Fibroblast of pulmonary artery (primary cell): ENCODE measurements around the gene SMG1.

ENCODE experiments used
- DNase-seq: peaks from one replicate; pipeline ENCODE4 v3.0.0-alpha.2; 2010; ENCODE audit warnings: low read depth
- H3K4me3 ChIP-seq: replicated peaks from 2 replicates; pipeline ENCODE4 v1.5.1; 2011; ENCODE audit warnings: low read depth, mild to moderate bottlenecking, control low read depth, low read length, moderate library complexity
- TF ChIP-seq, protein P1 (sequence below): IDR thresholded peaks from 2 replicates; pipeline ENCODE4 v1.5.1; 2011; ENCODE audit warnings: mild to moderate bottlenecking, control low read depth, low read length, inconsistent platforms; ENCODE audit errors: missing control alignments

The SMG1 gene

DNA sequence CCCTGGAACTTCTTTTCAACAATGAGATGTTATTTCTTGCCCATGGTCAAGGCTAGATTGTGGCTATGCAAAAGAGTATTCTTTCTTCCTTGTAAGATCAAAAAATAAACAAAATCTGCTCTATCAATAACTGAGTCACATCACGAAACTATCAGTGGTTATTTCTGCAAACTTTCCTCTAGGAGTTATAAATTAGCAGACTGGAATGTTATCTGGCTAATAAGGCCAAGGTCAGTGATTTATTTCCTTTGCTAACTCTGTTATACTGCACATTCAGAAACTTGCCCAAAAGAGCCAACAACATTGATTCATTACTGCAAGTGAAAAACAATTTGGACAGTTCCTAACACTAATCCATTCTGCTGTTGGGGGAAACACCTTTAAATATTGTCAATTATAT lies 129.8 kb downstream of the SMG1 start:
- TF ChIP-seq, protein P1, sequence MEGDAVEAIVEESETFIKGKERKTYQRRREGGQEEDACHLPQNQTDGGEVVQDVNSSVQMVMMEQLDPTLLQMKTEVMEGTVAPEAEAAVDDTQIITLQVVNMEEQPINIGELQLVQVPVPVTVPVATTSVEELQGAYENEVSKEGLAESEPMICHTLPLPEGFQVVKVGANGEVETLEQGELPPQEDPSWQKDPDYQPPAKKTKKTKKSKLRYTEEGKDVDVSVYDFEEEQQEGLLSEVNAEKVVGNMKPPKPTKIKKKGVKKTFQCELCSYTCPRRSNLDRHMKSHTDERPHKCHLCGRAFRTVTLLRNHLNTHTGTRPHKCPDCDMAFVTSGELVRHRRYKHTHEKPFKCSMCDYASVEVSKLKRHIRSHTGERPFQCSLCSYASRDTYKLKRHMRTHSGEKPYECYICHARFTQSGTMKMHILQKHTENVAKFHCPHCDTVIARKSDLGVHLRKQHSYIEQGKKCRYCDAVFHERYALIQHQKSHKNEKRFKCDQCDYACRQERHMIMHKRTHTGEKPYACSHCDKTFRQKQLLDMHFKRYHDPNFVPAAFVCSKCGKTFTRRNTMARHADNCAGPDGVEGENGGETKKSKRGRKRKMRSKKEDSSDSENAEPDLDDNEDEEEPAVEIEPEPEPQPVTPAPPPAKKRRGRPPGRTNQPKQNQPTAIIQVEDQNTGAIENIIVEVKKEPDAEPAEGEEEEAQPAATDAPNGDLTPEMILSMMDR, result no peak
- no peak for DNase-seq
- H3K4me3 ChIP-seq, result no peak overlapping the region

DNA sequence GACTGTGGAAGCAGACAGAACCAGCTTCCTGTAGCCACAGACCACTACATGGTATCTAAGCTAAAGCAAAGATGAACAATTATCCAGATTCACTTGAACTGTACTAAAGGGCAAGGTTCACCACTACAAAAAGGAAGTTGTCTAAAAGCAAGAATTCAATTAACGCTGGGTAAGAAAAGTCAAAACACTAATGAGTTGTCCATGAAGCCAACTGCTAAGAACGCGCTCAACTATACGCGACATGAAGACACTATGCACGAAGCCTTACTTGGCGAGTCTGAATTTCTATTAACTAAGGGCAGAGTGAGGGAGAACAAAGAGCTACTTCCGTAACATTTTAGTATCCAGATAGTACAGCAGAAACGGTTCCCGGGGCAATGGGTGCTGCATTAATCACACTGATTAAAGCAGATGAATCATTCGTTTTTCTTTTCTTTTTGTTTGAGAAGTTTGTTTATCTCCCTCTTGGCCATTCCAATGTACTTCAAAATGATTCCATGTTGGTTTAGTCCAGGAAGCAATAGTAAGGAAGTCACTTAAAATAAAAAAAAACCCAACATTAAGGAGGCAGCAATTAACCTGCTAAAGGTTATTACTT lies 133.3 kb downstream of the SMG1 start:
- no peak overlapping the region for H3K4me3 ChIP-seq
- TF ChIP-seq, protein P1, result no peak
- peak; percentile 42 for DNase-seq

DNA sequence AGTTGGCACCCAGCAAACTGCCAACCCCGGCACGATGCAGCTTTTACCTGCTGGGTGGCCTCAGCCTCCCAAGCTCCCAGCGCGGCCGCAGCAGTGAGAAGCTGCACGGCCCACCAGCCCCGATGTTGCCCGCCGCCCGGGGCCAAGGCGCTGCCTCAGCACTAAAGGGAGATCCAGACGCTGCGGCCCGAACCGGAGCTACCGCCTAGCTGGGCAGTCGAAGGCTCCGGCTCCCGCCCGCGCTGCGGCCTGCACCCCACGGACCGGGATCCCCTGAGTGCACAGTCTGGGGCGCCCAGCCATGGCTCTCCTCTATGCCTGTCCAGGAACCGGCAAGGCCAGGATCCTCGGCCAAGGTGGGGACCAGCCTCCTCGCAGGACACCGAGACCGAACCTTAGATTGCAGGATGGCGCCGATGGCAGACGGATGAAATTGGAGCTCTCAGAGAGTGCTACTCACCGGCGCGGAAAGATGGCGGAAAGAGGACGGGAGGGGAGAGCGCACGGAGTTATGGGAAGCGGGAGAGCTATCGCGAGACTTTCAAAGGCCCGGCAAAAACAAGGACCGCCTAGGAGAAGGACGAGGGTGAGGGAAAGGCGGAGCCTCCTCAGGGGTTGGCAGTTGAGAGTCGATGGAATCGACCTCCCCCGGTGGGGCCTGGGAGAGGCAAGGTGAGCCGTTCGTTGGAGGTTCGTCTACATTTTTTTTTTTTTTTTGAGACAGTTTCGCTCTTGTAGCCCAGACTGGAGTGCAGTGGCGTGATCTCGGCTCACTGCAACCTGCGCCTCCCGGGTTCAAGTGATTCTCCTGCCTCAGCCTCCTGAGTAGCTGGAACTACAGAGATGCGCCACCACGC lies 136.1 kb downstream of the SMG1 start, which contains the start of gene RPS15A:
RPS15A (minus strand) TSS at position 485 of the 857 bp plus-strand sequence. CDS start 1,221 bp downstream, outside the sequence.
- TF ChIP-seq, protein P1, result no peak
- H3K4me3 ChIP-seq, result peak within 1 kb of the TSS; percentile 83
- peak; percentile 99 for DNase-seq

DNA sequence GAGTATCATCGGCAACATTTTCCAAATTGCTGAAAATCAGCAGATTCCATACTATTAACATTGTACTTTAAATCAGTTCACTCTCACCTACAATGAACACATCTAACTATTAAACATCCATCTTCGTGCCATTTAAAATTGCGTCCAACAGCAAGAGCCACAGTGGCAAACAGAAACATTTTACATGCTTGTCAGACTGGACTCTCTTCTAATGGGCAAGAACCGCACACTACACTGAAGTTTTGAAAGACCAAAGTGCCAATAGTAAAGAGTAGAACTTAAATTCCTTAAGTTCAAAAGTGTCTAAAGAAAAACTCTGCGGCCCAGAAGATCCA lies 136.7 kb downstream of the SMG1 start:
- TF ChIP-seq, protein P1, result no peak
- peak overlapping the region; percentile 83 for H3K4me3 ChIP-seq
- DNase-seq, result no peak

DNA sequence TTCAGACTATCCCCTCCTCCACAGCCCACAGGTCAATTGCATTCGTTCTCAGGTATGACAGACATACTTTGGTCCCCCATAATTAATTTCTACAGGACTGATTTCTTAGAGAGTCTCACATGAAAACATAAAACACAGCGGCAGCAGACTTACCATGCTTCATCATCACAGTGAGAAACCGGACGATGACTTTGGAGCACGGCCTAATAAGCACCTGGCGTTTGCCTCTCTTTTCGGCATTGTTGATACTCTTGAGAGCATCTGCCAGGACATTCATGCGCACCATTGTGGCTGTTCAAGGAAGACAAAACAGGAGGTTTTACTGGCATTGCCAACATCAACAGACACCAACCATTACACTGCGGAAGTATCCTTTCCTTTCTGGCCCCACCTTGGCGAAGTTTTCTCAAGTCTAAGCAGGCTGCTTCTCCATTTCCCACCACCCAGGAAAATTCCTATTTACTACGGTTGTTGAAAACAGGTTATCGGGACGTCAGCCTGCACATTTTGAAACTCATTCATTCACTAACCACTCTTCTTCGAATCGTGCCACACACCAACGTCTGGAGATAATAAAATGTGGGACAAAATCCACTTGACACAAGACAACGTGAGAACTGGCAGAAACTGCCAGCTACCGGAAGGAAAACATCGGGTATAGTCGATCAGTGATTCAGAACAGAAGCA lies 137.2 kb downstream of the SMG1 start:
- no peak for DNase-seq
- peak overlapping the region; percentile 83 for H3K4me3 ChIP-seq
- TF ChIP-seq, protein P1, result no peak

DNA sequence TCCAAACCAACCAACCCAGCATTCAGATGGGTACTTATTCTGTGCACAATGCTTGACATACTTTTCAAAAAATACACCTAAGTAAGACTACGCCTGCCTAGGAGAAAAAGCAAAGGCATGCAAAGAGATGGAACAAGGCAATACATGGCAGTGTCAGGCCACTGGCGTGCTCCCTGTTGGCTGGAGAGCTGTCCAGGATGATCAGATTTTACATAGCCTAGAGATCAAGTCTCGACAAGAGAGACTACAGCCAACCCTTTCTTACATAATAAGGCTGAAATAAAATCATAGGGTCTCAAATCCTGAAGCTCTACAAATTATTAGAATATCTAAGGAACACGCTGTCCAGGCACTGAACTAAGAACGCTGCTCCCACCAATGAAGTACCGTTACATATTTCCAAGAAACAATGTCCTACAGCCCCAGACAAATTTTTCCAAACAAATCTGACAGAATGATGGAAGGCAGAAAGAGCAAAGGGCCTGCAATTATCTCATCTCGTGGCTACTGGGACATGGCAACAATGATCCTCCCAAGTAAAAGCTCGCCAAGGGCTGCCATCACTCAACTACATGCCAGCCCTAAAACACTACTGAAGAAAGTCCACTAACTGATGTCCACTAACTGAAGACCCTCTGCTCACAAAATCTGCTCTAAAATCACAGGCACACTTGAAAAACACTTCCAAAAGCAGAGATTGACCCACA lies 141.1 kb downstream of the SMG1 start:
- no peak overlapping the region for H3K4me3 ChIP-seq
- TF ChIP-seq, protein P1, result no peak
- peak; percentile 16 for DNase-seq
